Stimulated activated CD8-positive, alpha-beta memory T cell treated with anti-CD3 and anti-CD28 coated beads, Interleukin-7, amount 100 ng/mL, for 48 hours (primary cell): ENCODE measurements around the gene TBC1D24.
A peak's percentile ranks its signal among the peaks of the same experiment; 100 is the strongest.
"Not testable (repeated sequence)": the region's sequence is repeated elsewhere in the genome, so short reads cannot be mapped to it uniquely, and the experiment has no call there.

Experiments
- DNase-seq, 2 donors: peaks; one replicate each; pipeline ENCODE4 v3.0.0-alpha.2; 2020; ENCODE audit warnings: low read depth in 1 of 2; ENCODE audit errors: extremely low read depth in 1 of 2

TBC1D24 gene

GRCh38 chr16:2529961-2530628 is 55.2 kb downstream of the TBC1D24 start:
- DNase-seq: no peak

- DNase-seq: no peak
These were observed 55.8 kb downstream of the TBC1D24 start for GRCh38 chr16:2530629-2531318.

- DNase-seq: no peak
These were observed 56.4 kb downstream of the TBC1D24 start, which contains the start of gene CEMP1 for GRCh38 chr16:2531371-2531695. Gene CEMP1, minus strand, starts transcription at chr16:2531408. Its CDS starts 335 bp downstream, at chr16:2531073.

GRCh38 chr16:2531696-2532493 is 57.0 kb downstream of the TBC1D24 start:
- DNase-seq: peak; percentile 95 to 98

- DNase-seq: peak in 1 of 2 donors; percentile 55
These were observed 57.7 kb downstream of the TBC1D24 start for GRCh38 chr16:2532494-2533141.

- not testable (repeated sequence) for DNase-seq
These were observed 58.3 kb downstream of the TBC1D24 start for GRCh38 chr16:2533142-2533755.

GRCh38 chr16:2533912-2534311 is 59.0 kb downstream of the TBC1D24 start:
- no peak for DNase-seq

GRCh38 chr16:2534335-2534734 is 59.4 kb downstream of the TBC1D24 start:
- not testable (repeated sequence) for DNase-seq

- no peak for DNase-seq
These were observed 60.7 kb downstream of the TBC1D24 start for GRCh38 chr16:2535625-2536013.

GRCh38 chr16:2537451-2538379 is 62.8 kb downstream of the TBC1D24 start, which contains the start of gene PDPK1:
Gene PDPK1, plus strand, starts transcription at chr16:2538021. Its CDS starts 92 bp downstream, at chr16:2538113.
- DNase-seq: peak; percentile 92 to 94

- not testable (repeated sequence) for DNase-seq
These were observed 64.4 kb downstream of the TBC1D24 start for GRCh38 chr16:2539192-2539844.

- DNase-seq: not testable (repeated sequence)
These were observed 65.0 kb downstream of the TBC1D24 start for GRCh38 chr16:2539845-2540458.

GRCh38 chr16:2540912-2541311 is 66.0 kb downstream of the TBC1D24 start:
- DNase-seq: not testable (repeated sequence)

GRCh38 chr16:2541409-2541808 is 66.5 kb downstream of the TBC1D24 start:
- DNase-seq: not testable (repeated sequence)

GRCh38 chr16:2543771-2544170 is 68.8 kb downstream of the TBC1D24 start:
- DNase-seq: not testable (repeated sequence)

GRCh38 chr16:2550283-2550878 is 75.5 kb downstream of the TBC1D24 start:
- DNase-seq: not testable (repeated sequence)

- DNase-seq: not testable (repeated sequence)
These were observed 76.5 kb downstream of the TBC1D24 start for GRCh38 chr16:2551420-2551889.
